ENCODE results near the gene SPATA2L.

Gene SPATA2L

GRCh38 chr16:89660146-89660545, 41.4 kb downstream of the SPATA2L start:
- DNase-seq (no peak), ATAC-seq (ENCODE audit: insufficient read depth, low read depth) (no peak)
- Histone ChIP-seq H3K36me3 (ENCODE audit: insufficient read depth, low read length) (peaks cover 48% of the 10 kb centered on the region), H3K27me3 (ENCODE audit: insufficient read depth, low read length, poor library complexity) (no peaks in the 10 kb centered on the region), H3K4me2 (ENCODE audit: insufficient read depth, low read length) (peak overlapping the region; percentile 41), H3K27ac (ENCODE audit: low read length) (no peak overlapping the region), H2AFZ (ENCODE audit: low read depth, low read length) (no peak overlapping the region), H3K4me3 (ENCODE audit: low read depth in 1 of 2, low read length in 2 of 2) (no peak overlapping the region), H4K20me1 (ENCODE audit: insufficient read depth, low read length) (peaks cover 18% of the 10 kb centered on the region), H3K9me3 (ENCODE audit: insufficient read depth, low read length, severe bottlenecking) (no peaks in the 10 kb centered on the region), H3K79me2 (ENCODE audit: insufficient read depth, low read length) (peaks cover 52% of the 10 kb centered on the region), H3K4me1 (ENCODE audit: insufficient read depth, low read length) (peaks cover 39% of the 10 kb centered on the region), H3K9ac (ENCODE audit: low read depth, low read length) (0 out of 2 replicates have a peak overlapping the region, but pooled peaks have one; percentile 4)
- no peak for TF ChIP-seq CTCF (IDR thresholded peaks at IDR 0.05; ENCODE audit: borderline replicate concordance, extremely low read depth, low read length, poor library complexity, severe bottlenecking)
- no peak for TF ChIP-seq EZH2 (IDR thresholded peaks at IDR 0.05; ENCODE audit: borderline replicate concordance, low read depth, low read length, severe bottlenecking)

GRCh38 chr16:89658221-89658879, 43.2 kb downstream of the SPATA2L start:
- ATAC-seq (ENCODE audit: insufficient read depth, low read depth) = peak; percentile 29; the same call in 2 of the 3 replicates
- peaks cover 27% of the 10 kb centered on the region for H4K20me1 ChIP-seq (ENCODE audit: insufficient read depth, low read length)
- TF ChIP-seq EZH2 (IDR thresholded peaks at IDR 0.05; ENCODE audit: borderline replicate concordance, low read depth, low read length, severe bottlenecking) (no peak), CTCF (IDR thresholded peaks at IDR 0.05; ENCODE audit: borderline replicate concordance, extremely low read depth, low read length, poor library complexity, severe bottlenecking) (no peak)
- H2AFZ ChIP-seq (ENCODE audit: low read depth, low read length) = peak overlapping the region; percentile 69
- H3K36me3 ChIP-seq (ENCODE audit: insufficient read depth, low read length) = peaks cover 50% of the 10 kb centered on the region
- H3K9me3 ChIP-seq (ENCODE audit: insufficient read depth, low read length, severe bottlenecking) = no peaks in the 10 kb centered on the region
- peaks cover 69% of the 10 kb centered on the region for H3K79me2 ChIP-seq (ENCODE audit: insufficient read depth, low read length)
- peak overlapping the region; percentile 68 for H3K27ac ChIP-seq (ENCODE audit: low read length)
- peak overlapping the region; percentile 65 for H3K9ac ChIP-seq (ENCODE audit: low read depth, low read length)
- peaks cover 42% of the 10 kb centered on the region for H3K4me1 ChIP-seq (ENCODE audit: insufficient read depth, low read length)
- H3K27me3 ChIP-seq (ENCODE audit: insufficient read depth, low read length, poor library complexity) = no peaks in the 10 kb centered on the region
- DNase-seq = no peak
- H3K4me2 ChIP-seq (ENCODE audit: insufficient read depth, low read length) = peak overlapping the region; percentile 94
- peak overlapping the region; percentile 63 to 71 for H3K4me3 ChIP-seq (ENCODE audit: low read depth in 1 of 2, low read length in 2 of 2)

- ATAC-seq (ENCODE audit: insufficient read depth, low read depth) (peak; percentile 88), DNase-seq (peak; percentile 92)
- peak within 1 kb of the TSS; percentile 63 to 71 for H3K4me3 ChIP-seq (ENCODE audit: low read depth in 1 of 2, low read length in 2 of 2)
- H3K4me2 ChIP-seq (ENCODE audit: insufficient read depth, low read length) = peak within 1 kb of the TSS; percentile 94
- peaks cover 71% of the 10 kb centered on the region for H3K79me2 ChIP-seq (ENCODE audit: insufficient read depth, low read length)
- TF ChIP-seq EZH2 (IDR thresholded peaks at IDR 0.05; ENCODE audit: borderline replicate concordance, low read depth, low read length, severe bottlenecking) (no peak), CTCF (IDR thresholded peaks at IDR 0.05; ENCODE audit: borderline replicate concordance, extremely low read depth, low read length, poor library complexity, severe bottlenecking) (no peak)
- H3K4me1 ChIP-seq (ENCODE audit: insufficient read depth, low read length) = peaks cover 42% of the 10 kb centered on the region
- peak within 1 kb of the TSS; percentile 69 for H2AFZ ChIP-seq (ENCODE audit: low read depth, low read length)
- H3K27me3 ChIP-seq (ENCODE audit: insufficient read depth, low read length, poor library complexity) = no peaks in the 10 kb centered on the region
- H3K27ac ChIP-seq (ENCODE audit: low read length) = peak within 1 kb of the TSS; percentile 92
- peaks cover 44% of the 10 kb centered on the region for H3K36me3 ChIP-seq (ENCODE audit: insufficient read depth, low read length)
- no peaks in the 10 kb centered on the region for H3K9me3 ChIP-seq (ENCODE audit: insufficient read depth, low read length, severe bottlenecking)
- H3K9ac ChIP-seq (ENCODE audit: low read depth, low read length) = peak within 1 kb of the TSS; percentile 65
- peaks cover 28% of the 10 kb centered on the region for H4K20me1 ChIP-seq (ENCODE audit: insufficient read depth, low read length)
Measured at GRCh38 chr16:89657442-89658220, 43.9 kb downstream of the SPATA2L start, which contains the start of the genes CHMP1A and SPATA33. Gene CHMP1A, minus strand, starts transcription at chr16:89657708. Its CDS starts 120 bp downstream, at chr16:89657588. Gene SPATA33, plus strand, starts transcription at chr16:89657836. Its CDS starts 76 bp downstream, at chr16:89657912.

All from DND-41 (cell line).